Measurements from ENCODE around the gene ADAM10. TPM values are rescaled to one million over a fixed set of nuclear protein-coding genes. Genes with fewer than 3 reads are reported as not detected.

The ADAM10 gene
- total and polyA plus RNA-seq, 2 of the 8 experiments (the other 6 are each of a cell fraction or from before 2014, with no cell fraction given): 46.5 to 163 TPM

- no peak overlapping the region for H2BK20ac ChIP-seq (ENCODE audit: low read length)
- H3K79me1 ChIP-seq (ENCODE audit: low read depth, low read length): no peaks in the 10 kb centered on the region
- no peak overlapping the region for H2AFZ ChIP-seq (ENCODE audit: low read length)
- H3K4me2 ChIP-seq (ENCODE audit: insufficient read depth in 1 of 2, low read depth in 2 of 2, low read length in 2 of 2): no peak overlapping the region
- H3K18ac ChIP-seq (ENCODE audit: extremely low read depth, low read length): no peak overlapping the region
- no peaks in the 10 kb centered on the region for H3K23me2 ChIP-seq (ENCODE audit: low read depth, low read length)
- H3K4me1 ChIP-seq (replicated peaks in 1 of 4; ENCODE audit: control insufficient read depth in 3 of 4, insufficient read depth in 4 of 4, low read length in 3 of 4): no peaks in the 10 kb centered on the region
- H3K9ac ChIP-seq (replicated peaks in 1 of 4; ENCODE audit: extremely low read depth in 1 of 4, low read depth in 3 of 4, low read length in 3 of 4): no peak overlapping the region
- H3K9me3 ChIP-seq (ENCODE audit: insufficient read depth in 2 of 2, low read depth in 1 of 2, low read length in 1 of 2): no peaks in the 10 kb centered on the region
- H3K79me2 ChIP-seq (ENCODE audit: control insufficient read depth in 1 of 2, insufficient read depth in 2 of 2, low read length in 2 of 2): no peaks in the 10 kb centered on the region
- FAIRE-seq (no peak), DNase-seq (ENCODE audit: low read depth in 1 of 2, low spot score in 2 of 2) (no peak)
- ChIA-PET CTCF (ENCODE audit: partially characterized antibody) (interaction anchor here (0.6 to 0.8 kb wide), 2 partner anchors 25 to 370 kb away, joined by 3 read pairs; no protein-coding TSS in a partner anchor), POLR2A (ENCODE audit: partially characterized antibody) (no interaction called here)
- H4K91ac ChIP-seq (replicated peaks; ENCODE audit: insufficient read length, low read length): no peak overlapping the region
- H3K27me3 ChIP-seq (replicated peaks in 1 of 4; ENCODE audit: control insufficient read depth in 3 of 4, extremely low read depth in 1 of 4, insufficient read depth in 3 of 4, low read length in 3 of 4): no peaks in the 10 kb centered on the region
- no peak overlapping the region for H2BK5ac ChIP-seq (ENCODE audit: low read depth, low read length)
- H2AK5ac ChIP-seq (ENCODE audit: low read depth, low read length): no peak overlapping the region
- no peak overlapping the region for H3K4ac ChIP-seq (replicated peaks; ENCODE audit: insufficient read length, low read depth, low read length)
- H3K4me3 ChIP-seq (ENCODE audit: extremely low read depth in 1 of 4, insufficient read depth in 2 of 4, low read depth in 3 of 4, low read length in 4 of 4): no peak overlapping the region
- peaks cover 0 to 23% (median 4%) of the 10 kb centered on the region in 4 experiments; a peak in 5 of 8 replicates for H3K36me3 ChIP-seq (ENCODE audit: control insufficient read depth in 2 of 4, insufficient read depth in 4 of 4, low read length in 3 of 4)
- H2BK120ac ChIP-seq (replicated peaks; ENCODE audit: low read depth, low read length): no peak overlapping the region
- H4K8ac ChIP-seq (ENCODE audit: extremely low read depth, insufficient read depth, low read length): no peak overlapping the region
- H3K56ac ChIP-seq (replicated peaks; ENCODE audit: insufficient read length, low read depth, low read length): no peak overlapping the region
- no peaks in the 10 kb centered on the region for H4K20me1 ChIP-seq (replicated peaks in 1 of 2; ENCODE audit: control insufficient read depth in 1 of 2, insufficient read depth in 2 of 2, low read length in 2 of 2)
- H3K23ac ChIP-seq (ENCODE audit: insufficient read length): no peak overlapping the region
- H2BK15ac ChIP-seq (ENCODE audit: low read length): no peak overlapping the region
- no peak overlapping the region for H2BK12ac ChIP-seq (ENCODE audit: low read depth, low read length)
- no peak overlapping the region for H4K5ac ChIP-seq (ENCODE audit: insufficient read length, low read depth, low read length)
- H3K14ac ChIP-seq (ENCODE audit: insufficient read length): no peak overlapping the region
- 94% methylated on average over 2 of the region's 2 CpGs; no CpG with 5 or more reads in 1 of the 2 experiments for WGBS, 2 experiments (ENCODE audit: extremely low coverage in 1 of 2, insufficient coverage in 1 of 2, insufficient read length in 1 of 2, insufficient replicate concordance in 2 of 2, low coverage in 1 of 2, low lambda C conversion rate in 2 of 2, missing lambda C conversion rate in 1 of 2)
- H3K27ac ChIP-seq (ENCODE audit: low read depth, low read length): no peak overlapping the region
- TF ChIP-seq RFX5 (IDR thresholded peaks at IDR 0.05; ENCODE audit: borderline replicate concordance, low read depth, low read length): no peak
- no peak for TF ChIP-seq SRF (IDR thresholded peaks at IDR 0.05; ENCODE audit: low read depth, low read length)
- no peak for TF ChIP-seq POU5F1 (IDR thresholded peaks at IDR 0.05; ENCODE audit: low read depth, low read length)
- TF ChIP-seq JUN (IDR thresholded peaks at IDR 0.05; ENCODE audit: low read depth, low read length): no peak
- no peak for TF ChIP-seq CTCF (IDR thresholded peaks at IDR 0.05; ENCODE audit: control extremely low read depth in 1 of 3, insufficient read depth in 1 of 3, low read depth in 1 of 3, low read length in 3 of 3)
- TF ChIP-seq PHF8 (conservative IDR thresholded peaks at IDR 0.05; ENCODE audit: low read depth, low read length): no peak
- TF ChIP-seq CBX8 (IDR thresholded peaks at IDR 0.05; ENCODE audit: borderline replicate concordance, low read depth, low read length): no peak
- no peak for TF ChIP-seq BACH1 (IDR thresholded peaks at IDR 0.05; ENCODE audit: low read length)
- no peak for TF ChIP-seq CREB1 (IDR thresholded peaks at IDR 0.05)
- TF ChIP-seq SIX5 (IDR thresholded peaks at IDR 0.05; ENCODE audit: low read depth, low read length): no peak
- no peak for TF ChIP-seq MAX (IDR thresholded peaks at IDR 0.05)
Measured at GRCh38 chr15:58639002-58639756, 110.3 kb downstream of the ADAM10 start.

All from H1 (cell line).